Measurements from ENCODE around the gene HDDC3. TPM values are rescaled to one million over a fixed set of nuclear protein-coding genes. Genes with fewer than 3 reads are reported as not detected.

HDDC3 gene
- total RNA-seq, 1 experiment from 2014 or later, result 13.3 TPM

- Histone ChIP-seq H3K9me3 (ENCODE audit: control insufficient read depth, low read depth, low read length) (no peaks in the 10 kb centered on the region), H3K18ac (ENCODE audit: insufficient read length, low read depth, low read length) (no peak overlapping the region), H3K23ac (ENCODE audit: insufficient read length, low read depth, low read length) (no peak overlapping the region), H3K79me1 (ENCODE audit: insufficient read depth, low read depth, low read length, poor library complexity, severe bottlenecking) (no peaks in the 10 kb centered on the region), H2BK5ac (ENCODE audit: insufficient read length, low read length) (no peak overlapping the region), H2BK120ac (ENCODE audit: low read depth, low read length, poor library complexity, severe bottlenecking) (no peak overlapping the region), H3K23me2 (ENCODE audit: insufficient read length, low read depth, low read length, poor library complexity, severe bottlenecking) (no peaks in the 10 kb centered on the region), H3K79me2 (ENCODE audit: insufficient read depth, low read length) (no peaks in the 10 kb centered on the region), H3K9ac (ENCODE audit: extremely low read depth, insufficient read length, low read length) (no peak overlapping the region), H2AK5ac (ENCODE audit: insufficient read length, low read length) (no peak overlapping the region), H2BK20ac (ENCODE audit: low read depth, low read length, poor library complexity, severe bottlenecking) (no peak overlapping the region), H3K27ac (ENCODE audit: insufficient read length, low read depth, low read length) (no peak overlapping the region), H4K5ac (ENCODE audit: insufficient read length, low read depth, low read length) (no peak overlapping the region), H3K4me1 (ENCODE audit: insufficient read depth, low read length) (no peaks in the 10 kb centered on the region; the same call in 1 of the 2 replicates), H2BK12ac (ENCODE audit: insufficient read length, low read depth, low read length) (no peak overlapping the region), H4K8ac (replicated peaks; ENCODE audit: insufficient read length, low read depth, low read length) (no peak overlapping the region), H2BK15ac (ENCODE audit: low read depth, low read length) (no peak overlapping the region), H4K20me1 (ENCODE audit: control insufficient read depth, insufficient read depth, insufficient read length) (no peaks in the 10 kb centered on the region), H3K4ac (ENCODE audit: low read depth, low read length) (no peak overlapping the region), H4K91ac (ENCODE audit: insufficient read length, low read depth, low read length) (no peak overlapping the region), H3K14ac (ENCODE audit: insufficient read depth, low read length) (no peak overlapping the region), H3K27me3 (ENCODE audit: insufficient read depth, low read length) (no peaks in the 10 kb centered on the region), H2AFZ (ENCODE audit: low read length) (no peak overlapping the region), H3K4me2 (ENCODE audit: insufficient read depth, insufficient read length, low read length) (no peak overlapping the region), H3K56ac (ENCODE audit: insufficient read length, low read depth, low read length) (no peak overlapping the region), H3T11ph (ENCODE audit: low read length) (no peak overlapping the region)
- H3K36me3 Mint-ChIP-seq (ENCODE audit: insufficient read depth in 1 of 3, low read depth in 3 of 3), result peaks cover 4 to 10% (median 8%) of the 10 kb centered on the region in 3 experiments; a peak in 6 of 7 replicates
- no peak for DNase-seq
- H3K27me3 Mint-ChIP-seq (ENCODE audit: low read depth), result no peaks in the 10 kb centered on the region; the same call in 1 of the 2 replicates
- H3K4me3 Mint-ChIP-seq, result no peak overlapping the region
- no peak for TF ChIP-seq CTCF (conservative IDR thresholded peaks at IDR 0.05)
- H3K9me3 Mint-ChIP-seq, result no peaks in the 10 kb centered on the region; a peak in 1 of 5 replicates
- H3K27ac Mint-ChIP-seq, result no peak overlapping the region
- WGBS (ENCODE audit: extremely low coverage, insufficient read length, low lambda C conversion rate), result no CpG with 5 or more reads among the region's 12 CpGs
- peaks cover 4 to 10% of the 10 kb centered on the region in 2 experiments for H3K4me1 Mint-ChIP-seq
Observed at GRCh38 chr15:90890839-90891238, 41.5 kb downstream of the HDDC3 start.
